MM.1S (cell line): ENCODE measurements around the gene LPIN1.

Experiments used
- DNase-seq: peaks from one replicate; pipeline ENCODE4 v3.0.0-alpha.2; 2015
- H2AFZ ChIP-seq: fragments of 300-600 bp; sonication (generic); 2 replicates; pipeline ENCODE4 v1.6.0; 2016; ENCODE audit warnings: antibody characterized with exemption, low read length
- H3F3A ChIP-seq: fragments of 300-600 bp; sonication (generic); 2 replicates; pipeline ENCODE4 v1.6.1; 2016; ENCODE audit warnings: mild to moderate bottlenecking, antibody characterized with exemption, low read length, moderate library complexity, mixed read lengths; ENCODE audit not compliant: insufficient read depth
- H3K27ac ChIP-seq: fragments of 300-600 bp; sonication (generic); 2 replicates; pipeline ENCODE4 v1.5.1; 2016; ENCODE audit warnings: mild to moderate bottlenecking, low read length
- H3K27me3 ChIP-seq: fragments of 300-600 bp; sonication (generic); replicated peaks from 2 replicates; pipeline ENCODE4 v1.6.0; 2016; ENCODE audit warnings: low read length; ENCODE audit not compliant: insufficient read depth
- H3K36me3 ChIP-seq: fragments of 300-600 bp; sonication (generic); replicated peaks from 2 replicates; pipeline ENCODE4 v1.6.1; 2016; ENCODE audit warnings: mild to moderate bottlenecking, low read length, mixed read lengths; ENCODE audit not compliant: insufficient read depth
- H3K4me1 ChIP-seq: fragments of 300-600 bp; sonication (generic); 2 replicates; pipeline ENCODE4 v1.6.1; 2016; ENCODE audit warnings: low read length, mixed read lengths
- H3K4me2 ChIP-seq: fragments of 300-600 bp; sonication (generic); 2 replicates; pipeline ENCODE4 v1.6.0; 2016; ENCODE audit warnings: low read depth, low read length
- H3K4me3 ChIP-seq: fragments of 300-600 bp; sonication (generic); 2 replicates; pipeline ENCODE4 v1.5.1; 2016; ENCODE audit warnings: low read length, mixed read lengths
- H3K79me2 ChIP-seq: fragments of 300-600 bp; sonication (generic); 2 replicates; pipeline ENCODE4 v1.6.1; 2016; ENCODE audit warnings: mixed run types, low read length, mixed read lengths
- H3K9ac ChIP-seq: fragments of 300-600 bp; sonication (generic); 2 replicates; pipeline ENCODE4 v1.6.1; 2016; ENCODE audit warnings: low read length, mixed read lengths
- H3K9me2 ChIP-seq: fragments of 300-600 bp; sonication (generic); replicated peaks from 2 replicates; pipeline ENCODE4 v1.6.1; 2016; ENCODE audit warnings: mild to moderate bottlenecking, low read length, mixed read lengths; ENCODE audit not compliant: insufficient read depth
- H3K9me3 ChIP-seq: fragments of 300-600 bp; sonication (generic); replicated peaks from 2 replicates; pipeline ENCODE4 v1.6.1; 2016; ENCODE audit warnings: mild to moderate bottlenecking, low read length, mixed read lengths; ENCODE audit not compliant: insufficient read depth
- H4K20me1 ChIP-seq: fragments of 300-600 bp; sonication (generic); 2 replicates; pipeline ENCODE4 v1.6.1; 2016; ENCODE audit warnings: mild to moderate bottlenecking, low read length, moderate library complexity, mixed read lengths; ENCODE audit not compliant: insufficient read depth
- EZH2 ChIP-seq: fragments of 300-600 bp; sonication (generic); optimal IDR thresholded peaks from 2 replicates; pipeline ENCODE3; 2017; ENCODE audit warnings: low read depth, mild to moderate bottlenecking, antibody characterized with exemption, low read length, mixed read lengths
- EZH2phosphoT487 ChIP-seq: fragments of 300-600 bp; sonication (generic); IDR thresholded peaks from 2 replicates; pipeline ENCODE4 v1.6.1; 2018; ENCODE audit warnings: antibody characterized with exemption, low read length
- TF ChIP-seq, protein P1 (sequence below): fragments of 300-600 bp; sonication (generic); IDR thresholded peaks from 2 replicates; pipeline ENCODE4 v1.5.1; 2016; ENCODE audit warnings: antibody characterized with exemption, low read length, mixed read lengths

LPIN1 gene

GRCh38 chr2:11698009-11698922, 48.2 kb upstream of the LPIN1 start:
- no peaks in the 10 kb centered on the region for H3K9me3 ChIP-seq
- no peaks in the 10 kb centered on the region for H4K20me1 ChIP-seq
- TF ChIP-seq EZH2, result no peak
- no peak for TF ChIP-seq EZH2phosphoT487
- TF ChIP-seq, protein P1, sequence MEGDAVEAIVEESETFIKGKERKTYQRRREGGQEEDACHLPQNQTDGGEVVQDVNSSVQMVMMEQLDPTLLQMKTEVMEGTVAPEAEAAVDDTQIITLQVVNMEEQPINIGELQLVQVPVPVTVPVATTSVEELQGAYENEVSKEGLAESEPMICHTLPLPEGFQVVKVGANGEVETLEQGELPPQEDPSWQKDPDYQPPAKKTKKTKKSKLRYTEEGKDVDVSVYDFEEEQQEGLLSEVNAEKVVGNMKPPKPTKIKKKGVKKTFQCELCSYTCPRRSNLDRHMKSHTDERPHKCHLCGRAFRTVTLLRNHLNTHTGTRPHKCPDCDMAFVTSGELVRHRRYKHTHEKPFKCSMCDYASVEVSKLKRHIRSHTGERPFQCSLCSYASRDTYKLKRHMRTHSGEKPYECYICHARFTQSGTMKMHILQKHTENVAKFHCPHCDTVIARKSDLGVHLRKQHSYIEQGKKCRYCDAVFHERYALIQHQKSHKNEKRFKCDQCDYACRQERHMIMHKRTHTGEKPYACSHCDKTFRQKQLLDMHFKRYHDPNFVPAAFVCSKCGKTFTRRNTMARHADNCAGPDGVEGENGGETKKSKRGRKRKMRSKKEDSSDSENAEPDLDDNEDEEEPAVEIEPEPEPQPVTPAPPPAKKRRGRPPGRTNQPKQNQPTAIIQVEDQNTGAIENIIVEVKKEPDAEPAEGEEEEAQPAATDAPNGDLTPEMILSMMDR, result no peak
- H3K79me2 ChIP-seq, result no peaks in the 10 kb centered on the region
- H3K27me3 ChIP-seq, result no peaks in the 10 kb centered on the region
- no peak for DNase-seq
- no peaks in the 10 kb centered on the region for H3K9me2 ChIP-seq
- H3K9ac ChIP-seq, result no peak overlapping the region
- H3K36me3 ChIP-seq, result no peaks in the 10 kb centered on the region
- H3F3A ChIP-seq, result no peaks in the 10 kb centered on the region
- no peak overlapping the region for H3K4me2 ChIP-seq
- no peak overlapping the region for H2AFZ ChIP-seq
- no peak overlapping the region for H3K4me3 ChIP-seq
- no peak overlapping the region for H3K27ac ChIP-seq
- no peaks in the 10 kb centered on the region for H3K4me1 ChIP-seq

- Histone ChIP-seq H3K9me3 (no peaks in the 10 kb centered on the region), H3K27ac (no peak overlapping the region), H3K36me3 (no peaks in the 10 kb centered on the region), H3K4me2 (no peak overlapping the region), H3K79me2 (no peaks in the 10 kb centered on the region), H3K4me1 (no peaks in the 10 kb centered on the region), H3K9me2 (no peaks in the 10 kb centered on the region), H2AFZ (no peak overlapping the region), H4K20me1 (no peaks in the 10 kb centered on the region), H3K27me3 (no peaks in the 10 kb centered on the region), H3K4me3 (no peak overlapping the region), H3K9ac (no peak overlapping the region), H3F3A (no peaks in the 10 kb centered on the region)
- no peak for DNase-seq
- TF ChIP-seq, protein P1, result no peak
- TF ChIP-seq EZH2phosphoT487 (no peak), EZH2 (no peak)
Measured at GRCh38 chr2:11699686-11700670, 46.5 kb upstream of the LPIN1 start.

- no peak overlapping the region for H3K27ac ChIP-seq
- no peaks in the 10 kb centered on the region for H3K9me2 ChIP-seq
- H3K36me3 ChIP-seq, result no peaks in the 10 kb centered on the region
- H4K20me1 ChIP-seq, result no peaks in the 10 kb centered on the region
- H2AFZ ChIP-seq, result no peak overlapping the region
- no peak overlapping the region for H3K4me3 ChIP-seq
- H3K4me2 ChIP-seq, result no peak overlapping the region
- no peaks in the 10 kb centered on the region for H3K4me1 ChIP-seq
- DNase-seq, result no peak
- no peaks in the 10 kb centered on the region for H3K9me3 ChIP-seq
- no peak for TF ChIP-seq EZH2
- TF ChIP-seq, protein P1, result no peak
- no peak for TF ChIP-seq EZH2phosphoT487
- no peaks in the 10 kb centered on the region for H3F3A ChIP-seq
- H3K79me2 ChIP-seq, result no peaks in the 10 kb centered on the region
- no peaks in the 10 kb centered on the region for H3K27me3 ChIP-seq
- no peak overlapping the region for H3K9ac ChIP-seq
Measured at GRCh38 chr2:11701206-11701605, 45.2 kb upstream of the LPIN1 start.
